Endothelial cell of umbilical vein (primary cell): Measurements from ENCODE around the gene APOC1. TPM values are rescaled to one million over a fixed set of nuclear protein-coding genes. Genes with fewer than 3 reads are reported as not detected.
"Not testable (repeated sequence)": the region's sequence is repeated elsewhere in the genome, so short reads cannot be mapped to it uniquely, and the experiment has no call there.

Source experiments
- BruUV-seq: library from RNA; stranded (reverse); fragments of 400-500 nt; replicated peaks from 2 replicates; lab custom pipeline; 2021; lab: Mats Ljungman, UMichigan
- CTCF ChIA-PET: fragments of 300-600, 350-600 bp; sonication (Branson Sonifier 250); formaldehyde crosslinking; loops from one replicate; lab custom pipeline; 2021; ENCODE audit warnings: antibody characterized with exemption, inconsistent platforms; lab: Charles Lee
- POLR2A ChIA-PET: fragments of 300-600, 350-600 bp; sonication (Branson Sonifier 250); formaldehyde crosslinking; loops from one replicate; lab custom pipeline; 2021; ENCODE audit warnings: antibody characterized with exemption, inconsistent platforms; lab: Charles Lee
- DNase-seq: peaks from one replicate; pipeline ENCODE4 v3.0.0-alpha.2; 2011; ENCODE audit warnings: low read depth, low spot score
- FAIRE-seq: peaks from 2 replicates; lab custom pipeline; 2011; peaks lifted over from hg19 to GRCh38; lab: Jason Lieb, UNC
- H2AFZ ChIP-seq: 2 replicates; pipeline ENCODE4 v1.6.0; 2012; ENCODE audit warnings: low read depth, low read length, control low read depth, inconsistent platforms
- H3K27ac ChIP-seq: 2 replicates; pipeline ENCODE4 v1.5.1; 2011; ENCODE audit warnings: low read depth, mild to moderate bottlenecking, control low read depth, low read length, moderate library complexity; ENCODE audit not compliant: insufficient read depth
- H3K27me3 ChIP-seq, 2 experiments: 2 replicates each; pipeline versions ENCODE4 v1.6.0 to v1.6.1; 2011; ENCODE audit warnings: low read length in 2 of 2, mixed read lengths in 1 of 2; ENCODE audit not compliant: control insufficient read depth in 2 of 2, insufficient read depth in 2 of 2
- H3K36me3 ChIP-seq, 2 experiments: 2 replicates in 1 of 2; 3 replicates in 1 of 2; pipeline ENCODE4 v1.5.1; 2011; ENCODE audit warnings: low read length in 2 of 2, mild to moderate bottlenecking in 1 of 2, moderate library complexity in 1 of 2; ENCODE audit not compliant: control insufficient read depth in 2 of 2, insufficient read depth in 2 of 2; ENCODE audit errors: extremely low read depth in 1 of 2
- H3K4me1 ChIP-seq: 3 replicates; pipeline ENCODE4 v1.5.1; 2011; ENCODE audit warnings: mild to moderate bottlenecking, low read length; ENCODE audit not compliant: control insufficient read depth, insufficient read depth; ENCODE audit errors: extremely low read depth
- H3K4me2 ChIP-seq: 2 replicates; pipeline ENCODE4 v1.6.1; 2011; ENCODE audit warnings: low read length, control low read depth, mixed read lengths; ENCODE audit not compliant: insufficient read depth
- H3K4me3 ChIP-seq, 3 experiments: fragments of 200-600 bp in 1 of 3; sonication (generic), shearing (Covaris generic) in 1 of 3; replicated peaks in 1 of 3; 2 replicates each; pipeline ENCODE4 v1.5.1; 2011 to 2016; ENCODE audit warnings: control low read depth in 3 of 3, low read length in 3 of 3, mild to moderate bottlenecking in 2 of 3, inconsistent platforms in 1 of 3, low read depth in 1 of 3, moderate library complexity in 1 of 3; ENCODE audit not compliant: insufficient read depth in 1 of 3
- H3K79me2 ChIP-seq: 2 replicates; pipeline ENCODE4 v1.6.0; 2012; ENCODE audit warnings: low read length, inconsistent platforms; ENCODE audit not compliant: control insufficient read depth, insufficient read depth
- H3K9ac ChIP-seq: replicated peaks from 2 replicates; pipeline ENCODE3; 2011; ENCODE audit warnings: low read length, control low read depth; ENCODE audit not compliant: insufficient read depth; ENCODE audit errors: extremely low read depth
- H3K9me1 ChIP-seq: replicated peaks from 3 replicates; pipeline ENCODE4 v1.6.0; 2011; ENCODE audit warnings: mild to moderate bottlenecking, low read length; ENCODE audit not compliant: control insufficient read depth, insufficient read depth; ENCODE audit errors: extremely low read depth
- H3K9me3 ChIP-seq: replicated peaks from 2 replicates; pipeline ENCODE4 v1.5.1; 2012; ENCODE audit warnings: low read length, inconsistent platforms; ENCODE audit not compliant: control insufficient read depth, insufficient read depth
- H4K20me1 ChIP-seq: replicated peaks from 2 replicates; pipeline ENCODE3; 2011; ENCODE audit warnings: mild to moderate bottlenecking, low read length; ENCODE audit not compliant: control insufficient read depth, insufficient read depth; ENCODE audit errors: extremely low read depth
- CTCF ChIP-seq, 2 donors: IDR thresholded peaks; 1 replicate in 1 of 2; 2 replicates in 1 of 2; pipeline ENCODE4 v1.5.1; 2011; ENCODE audit warnings: low read length in 2 of 2, mild to moderate bottlenecking in 2 of 2, moderate library complexity in 2 of 2, control low read depth in 1 of 2, inconsistent platforms in 1 of 2, low read depth in 1 of 2; ENCODE audit not compliant: insufficient read depth in 1 of 2; ENCODE audit errors: extremely low read depth in 1 of 2
- EZH2 ChIP-seq: IDR thresholded peaks from 2 replicates; pipeline ENCODE4 v1.6.1; 2012; ENCODE audit warnings: borderline replicate concordance, low read depth, mild to moderate bottlenecking, moderate library complexity, low read length, inconsistent platforms; ENCODE audit not compliant: severe bottlenecking
- FOS ChIP-seq: IDR thresholded peaks from 2 replicates; pipeline ENCODE4 v1.6.1; 2011; ENCODE audit warnings: mild to moderate bottlenecking, low read length, moderate library complexity, borderline replicate concordance; ENCODE audit not compliant: insufficient read depth
- GATA2 ChIP-seq: IDR thresholded peaks from 2 replicates; pipeline ENCODE4 v1.7.0; 2011; ENCODE audit warnings: low read depth, mild to moderate bottlenecking, moderate library complexity, mixed read lengths, low read length; ENCODE audit not compliant: insufficient read length, insufficient read depth
- JUN ChIP-seq: IDR thresholded peaks from 2 replicates; pipeline ENCODE4 v1.6.1; 2011; ENCODE audit warnings: borderline replicate concordance, low read depth; ENCODE audit not compliant: insufficient read length, insufficient read depth
- MYC ChIP-seq: IDR thresholded peaks from one replicate; pipeline ENCODE4 v1.6.1; 2011; ENCODE audit warnings: mild to moderate bottlenecking, low read depth, low read length
- POLR2A ChIP-seq: IDR thresholded peaks from 2 replicates; pipeline ENCODE4 v1.6.1; 2012; ENCODE audit warnings: low read depth, mild to moderate bottlenecking, control low read depth, low read length
- POLR2AphosphoS5 ChIP-seq: IDR thresholded peaks from 2 replicates; pipeline ENCODE4 v1.6.1; 2012; ENCODE audit warnings: low read depth, mild to moderate bottlenecking, control low read depth, low read length, moderate library complexity; ENCODE audit not compliant: insufficient read depth
- dilution Hi-C: fragments of 300-500 bp; cut with MboI; formaldehyde crosslinking; loops from one replicate; pipeline ENCODE4 v1.15.0; 2019; ENCODE audit warnings: low sequenced_read_pairs; ENCODE audit not compliant: extremely low pct_ligation_motif_present
- intact Hi-C: fragments of 100-400 bp; cut with micrococcal nuclease; formaldehyde crosslinking; loops from one replicate; pipeline ENCODE4 v1.10.0; 2022
- polyA plus RNA-seq, 4 experiments: library from polyadenylated mRNA; depleted of rRNA in 3 of 4; stranded (reverse) in 3 of 4; unstranded in 1 of 4; fragments of >200 nt; gene quantifications; 2 replicates each; pipeline versions ENCODE4 v1.2.1 to v1.2.3, GENCODE V29; 2011 to 2012; ENCODE audit warnings: missing spikeins in 1 of 4
- total RNA-seq: library from RNA; stranded (reverse); gene quantifications from 2 replicates; pipeline ENCODE4 v1.2.3, GENCODE V29; 2021
- TF ChIP-seq, protein P1 (sequence below): IDR thresholded peaks from 2 replicates; pipeline ENCODE4 v1.6.1; 2011; ENCODE audit not compliant: insufficient read depth, insufficient read length

Gene APOC1
- total and polyA plus RNA-seq, 2 donors (not counting 3 experiments of a cell fraction or from before 2014, with no cell fraction given), result 5.0 to 18.5 TPM

- Histone ChIP-seq H2AFZ (no peak overlapping the region), H3K27ac (no peak overlapping the region), H3K79me2 (no peaks in the 10 kb centered on the region), H4K20me1 (no peaks in the 10 kb centered on the region), H3K9me1 (no peaks in the 10 kb centered on the region), H3K36me3 (peaks cover 0 to 30% of the 10 kb centered on the region in 2 experiments), H3K4me3 (no peak overlapping the region), H3K4me1 (peaks cover 9% of the 10 kb centered on the region), H3K4me2 (no peak overlapping the region), H3K9ac (no peak overlapping the region), H3K9me3 (no peaks in the 10 kb centered on the region), H3K27me3 (no peaks in the 10 kb centered on the region)
- DNase-seq, result no peak
- no TSS peak for BruUV-seq
- TF ChIP-seq FOS, result no peak
- TF ChIP-seq, protein P1, sequence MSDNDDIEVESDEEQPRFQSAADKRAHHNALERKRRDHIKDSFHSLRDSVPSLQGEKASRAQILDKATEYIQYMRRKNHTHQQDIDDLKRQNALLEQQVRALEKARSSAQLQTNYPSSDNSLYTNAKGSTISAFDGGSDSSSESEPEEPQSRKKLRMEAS, result no peak
- TF ChIP-seq EZH2, result no peak
- TF ChIP-seq JUN, result no peak
- TF ChIP-seq CTCF (IDR thresholded peaks at IDR 0.05; ENCODE audit: extremely low read depth in 1 of 2, insufficient read depth in 1 of 2, low read depth in 1 of 2, low read length in 2 of 2), result no peak
- no peak for TF ChIP-seq GATA2
- TF ChIP-seq MYC, result no peak
- no peak for TF ChIP-seq POLR2A
- TF ChIP-seq POLR2AphosphoS5, result no peak
- dilution Hi-C loops (no loop called here), intact Hi-C loops (no loop called here)
- FAIRE-seq, result no peak
- ChIA-PET CTCF (interaction anchor here (1.9 to 2.2 kb wide), 2 partner anchors 12 to 38 kb away, joined by 5 read pairs; no protein-coding TSS in a partner anchor), POLR2A (no interaction called here)
Observed at GRCh38 chr19:44882063-44882462, 32.3 kb upstream of the APOC1 start.

- FAIRE-seq, H3K4me3 ChIP-seq, H3K27ac ChIP-seq, H3K9ac ChIP-seq, H3K4me2 ChIP-seq, H3K79me2 ChIP-seq, intact Hi-C loops, H3K4me1 ChIP-seq, H2AFZ ChIP-seq, POLR2A ChIA-PET, DNase-seq, H3K27me3 ChIP-seq, H4K20me1 ChIP-seq, H3K9me1 ChIP-seq, H3K9me3 ChIP-seq, dilution Hi-C loops, BruUV-seq: not testable (repeated sequence)
- CTCF ChIA-PET, result interaction anchor here (1.9 to 2.2 kb wide), 2 partner anchors 13 to 38 kb away, joined by 5 read pairs; no protein-coding TSS in a partner anchor
- H3K36me3 ChIP-seq, result peaks cover 2 to 27% of the 10 kb centered on the region in 2 experiments
Observed at GRCh38 chr19:44882619-44883397, 31.6 kb upstream of the APOC1 start.
